Measurements from ENCODE around the gene SHQ1.
"Not testable (repeated sequence)": the region's sequence is repeated elsewhere in the genome, so short reads cannot be mapped to it uniquely, and the experiment has no call there.

SHQ1 gene

DNA sequence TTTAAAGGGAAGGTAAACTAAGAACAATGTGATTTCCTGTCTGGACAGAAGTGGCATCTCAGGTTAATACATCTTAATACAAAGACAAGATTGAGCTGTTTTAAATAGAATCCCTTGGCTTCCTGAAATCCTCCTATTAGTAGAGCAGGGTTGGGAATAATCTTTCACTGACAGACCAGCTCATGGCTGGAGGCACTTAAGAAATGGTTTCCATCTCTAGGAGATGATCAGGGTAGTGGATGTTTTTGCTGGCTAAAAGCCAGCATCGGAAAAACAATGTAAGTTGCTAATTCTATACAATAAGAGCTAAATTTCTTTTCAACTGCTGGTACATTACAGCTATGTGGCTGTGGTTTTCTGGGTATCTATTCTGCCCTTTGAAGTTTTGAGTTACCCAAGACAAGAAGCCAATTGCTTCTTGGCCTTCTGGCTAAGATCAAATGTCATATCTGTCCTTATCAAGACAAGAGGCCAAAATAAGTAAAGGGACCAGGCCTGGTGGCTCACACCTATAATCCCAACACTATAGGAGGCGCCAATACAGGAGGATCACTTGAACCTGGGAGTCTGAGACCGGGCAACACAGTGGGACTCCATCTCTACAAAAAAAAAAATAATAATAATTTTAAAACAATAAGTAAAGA lies 49.6 kb downstream of the SHQ1 start:
- no peak for DNase-seq

GRCh38 chr3:72797773-72798543 lies 50.3 kb downstream of the SHQ1 start:
- DNase-seq = no peak

DNA sequence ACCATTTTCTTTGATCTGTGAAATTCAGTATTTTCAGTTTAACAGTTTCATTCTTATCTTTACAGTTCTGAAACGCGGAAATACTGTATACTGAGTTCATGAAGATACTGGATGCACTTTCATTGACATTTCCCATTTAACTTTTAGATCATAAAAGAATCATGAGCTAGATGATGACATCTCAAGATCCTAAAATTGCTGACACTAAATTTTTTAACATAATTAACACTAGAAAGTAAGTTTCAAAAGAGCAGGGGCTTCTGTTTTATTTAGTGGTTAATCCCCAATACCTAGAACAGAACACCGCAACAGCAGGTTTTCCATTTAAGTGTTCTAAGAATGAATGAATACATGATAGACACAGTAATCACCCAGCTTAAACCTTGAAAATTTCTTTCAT lies 54.2 kb downstream of the SHQ1 start:
- DNase-seq = no peak

DNA sequence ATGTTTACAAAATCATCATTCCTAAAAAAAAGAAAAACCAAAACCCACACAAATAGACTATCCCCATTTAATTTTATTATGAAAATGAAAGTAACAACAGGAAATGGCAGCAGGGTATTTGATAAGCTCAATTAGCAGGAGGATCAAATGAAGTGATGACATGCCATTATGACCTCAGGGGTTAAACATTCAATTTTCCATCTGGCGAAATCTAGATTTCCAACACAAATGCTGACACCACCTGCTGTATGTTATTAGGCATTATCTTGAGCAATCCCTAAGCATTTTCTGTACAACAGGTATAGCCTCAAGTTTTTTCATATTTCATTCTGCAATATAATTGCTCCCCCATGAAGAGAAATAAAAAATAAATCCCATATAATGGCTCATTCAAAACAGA lies 57.1 kb downstream of the SHQ1 start:
- peak; percentile 8 for DNase-seq

DNA sequence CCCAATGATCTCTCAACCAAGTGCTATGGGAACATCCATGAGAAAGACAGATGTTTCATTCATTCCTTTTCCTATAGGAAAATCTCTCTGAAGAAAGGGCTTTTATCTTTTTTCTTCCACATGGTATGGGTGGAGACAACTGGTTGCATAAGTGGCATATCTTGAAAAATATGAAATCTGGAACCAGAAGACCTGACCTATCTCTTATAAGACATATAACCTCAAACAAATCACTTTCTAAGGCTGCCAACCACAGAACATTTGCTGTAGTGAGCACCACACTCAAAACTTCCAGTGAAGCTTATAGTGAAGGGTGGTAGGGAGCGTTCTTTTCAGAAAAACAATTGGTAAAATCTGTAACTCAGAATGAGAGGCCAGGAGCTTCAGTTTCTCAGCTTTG lies 58.5 kb downstream of the SHQ1 start:
- DNase-seq = no peak

GRCh38 chr3:72788232-72788631 lies 60.0 kb downstream of the SHQ1 start:
- DNase-seq = not testable (repeated sequence)

- no peak for DNase-seq
These were observed 61.6 kb downstream of the SHQ1 start for GRCh38 chr3:72786668-72787067.

DNA sequence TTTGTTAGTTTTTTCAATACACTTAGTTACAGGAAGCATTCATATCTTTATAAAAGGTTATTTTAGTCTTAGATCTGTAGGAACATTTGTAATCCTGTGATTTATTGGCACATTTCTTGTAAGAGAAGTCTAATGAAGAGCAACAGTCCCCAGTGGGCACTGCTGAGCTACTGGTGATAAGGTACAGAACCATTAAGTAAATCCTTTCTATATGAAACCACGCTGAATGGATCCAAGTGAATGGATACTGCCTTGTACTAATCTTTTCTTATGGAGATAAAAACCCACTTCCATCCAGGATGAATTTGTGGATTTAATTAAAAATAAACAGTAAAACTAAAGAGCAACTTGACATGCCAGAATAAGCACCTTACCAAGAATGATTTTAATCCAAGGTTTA lies 64.0 kb downstream of the SHQ1 start:
- DNase-seq = no peak

DNA sequence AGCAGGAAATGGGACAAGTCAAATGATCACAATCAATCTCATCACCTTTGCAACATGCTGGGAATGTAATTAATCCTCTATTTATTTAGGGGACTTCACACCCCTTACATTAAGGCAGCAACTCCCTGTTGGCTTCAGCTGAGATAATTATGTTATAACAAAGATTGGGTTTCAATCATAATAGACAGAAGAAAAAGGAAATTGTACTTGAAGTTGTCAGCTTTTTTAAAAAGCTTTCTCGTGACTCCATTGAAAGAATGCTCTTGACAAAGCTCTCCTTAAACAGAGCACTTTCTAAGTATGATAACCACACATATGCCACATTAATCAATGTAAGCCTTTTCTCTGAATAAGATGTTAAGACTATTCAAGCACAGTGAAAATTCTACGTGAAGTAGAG lies 65.7 kb downstream of the SHQ1 start:
- DNase-seq = no peak

- no peak for DNase-seq
These were observed 78.3 kb downstream of the SHQ1 start for GRCh38 chr3:72769758-72770540.

- no peak for DNase-seq
These were observed 79.3 kb downstream of the SHQ1 start for GRCh38 chr3:72768936-72769335.

DNA sequence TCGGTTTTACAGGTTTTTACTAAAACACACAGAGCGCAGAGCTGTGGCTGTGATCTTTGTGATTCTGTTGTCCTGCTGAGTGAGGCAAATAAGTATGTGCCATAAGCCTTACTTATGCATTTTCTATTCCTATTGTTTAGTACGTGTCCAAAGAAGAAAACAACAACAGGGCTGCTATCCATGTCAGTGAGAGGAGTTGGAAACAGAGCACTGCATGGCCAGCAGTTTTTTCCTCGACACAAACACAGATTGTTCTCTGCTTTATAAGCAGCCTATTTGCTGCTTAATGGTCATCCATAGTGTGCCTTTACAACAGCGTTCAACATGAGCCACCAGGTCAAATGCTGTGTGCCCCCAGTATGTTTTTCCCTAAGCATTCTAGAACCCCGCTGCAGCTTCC lies 79.8 kb downstream of the SHQ1 start:
- DNase-seq = no peak

DNA sequence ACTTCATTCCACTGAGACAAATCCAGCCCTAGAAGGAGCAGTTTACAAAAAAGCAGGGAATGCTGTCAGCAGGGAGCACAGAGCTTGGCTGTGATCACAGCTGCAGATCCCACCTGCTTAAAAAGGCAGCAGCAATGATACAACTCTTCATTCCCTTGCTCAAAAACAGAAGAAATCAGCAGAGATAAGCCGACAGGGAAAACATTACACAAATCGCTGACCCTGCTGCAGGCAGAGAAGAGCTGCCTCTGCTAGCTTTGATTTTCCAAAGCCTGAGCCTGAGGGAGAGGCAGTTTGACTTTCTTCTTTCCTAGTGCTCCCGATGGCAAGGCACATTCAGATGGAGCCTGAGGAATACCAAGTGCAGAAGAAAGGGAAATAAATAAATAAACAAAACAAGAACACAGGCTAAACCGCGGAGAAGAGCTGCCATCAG lies 80.2 kb downstream of the SHQ1 start:
- no peak for DNase-seq

- DNase-seq = no peak
These were observed 81.4 kb downstream of the SHQ1 start for GRCh38 chr3:72766866-72767265.

- DNase-seq = no peak
These were observed 84.3 kb downstream of the SHQ1 start for GRCh38 chr3:72763751-72764440.

GRCh38 chr3:72761410-72761809 lies 86.8 kb downstream of the SHQ1 start:
- DNase-seq = no peak

DNA sequence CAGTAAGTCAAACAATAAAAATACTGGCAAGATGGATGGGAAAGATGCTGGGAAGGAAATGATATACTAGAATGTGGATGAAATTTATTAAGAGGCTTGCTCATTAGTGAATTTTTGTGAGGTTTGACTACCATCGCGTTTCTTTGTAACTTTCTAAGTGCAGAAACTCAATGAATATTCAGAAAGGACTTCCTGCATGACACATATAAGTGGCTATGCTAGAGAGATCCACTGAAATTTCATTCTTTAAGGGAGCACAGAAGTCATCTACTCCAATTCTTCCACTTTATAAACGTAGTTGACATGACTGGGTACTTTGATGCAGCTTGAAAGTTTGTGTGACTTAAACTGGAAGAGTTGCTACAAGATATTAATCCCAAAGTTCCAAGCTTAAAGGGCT lies 88.0 kb downstream of the SHQ1 start:
- DNase-seq = no peak

DNA sequence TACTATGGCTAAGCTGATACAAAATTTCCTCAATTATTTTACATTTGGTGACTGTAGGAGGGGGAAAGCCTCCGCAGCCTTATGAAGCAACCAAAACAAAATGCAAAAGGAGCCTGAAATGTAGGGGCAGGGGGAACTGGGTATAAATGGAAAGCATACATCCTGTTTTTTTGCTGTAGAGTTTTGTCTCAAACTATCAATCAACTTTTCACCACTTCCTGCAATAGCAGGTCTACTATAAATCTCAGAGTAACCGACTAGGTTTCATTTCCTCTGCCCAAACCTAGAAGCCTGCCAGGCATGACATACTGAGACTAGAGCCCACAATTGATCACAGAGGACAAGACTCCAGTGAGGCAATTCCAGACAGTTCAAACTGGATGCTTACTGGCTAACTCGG lies 91.3 kb downstream of the SHQ1 start:
- peak; percentile 70 for DNase-seq

DNA sequence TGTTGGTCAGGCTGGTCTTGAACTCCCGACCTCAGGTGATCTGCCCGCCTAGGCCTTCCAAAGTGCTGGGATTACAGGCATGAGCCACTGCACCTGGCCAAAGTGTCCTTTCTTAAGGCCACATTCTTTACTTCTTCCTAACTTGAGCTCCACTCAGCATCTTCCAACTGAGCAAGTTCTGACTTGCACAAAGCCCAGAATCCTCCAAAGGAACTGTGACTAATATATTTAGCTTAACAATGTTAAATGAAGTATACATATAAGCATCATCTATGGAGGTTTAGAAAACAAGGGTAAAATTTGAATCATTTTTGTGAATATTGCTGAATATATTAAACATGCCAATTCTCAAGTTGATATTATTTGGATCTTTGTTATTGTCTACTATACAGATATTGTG lies 93.7 kb downstream of the SHQ1 start:
- no peak for DNase-seq

DNA sequence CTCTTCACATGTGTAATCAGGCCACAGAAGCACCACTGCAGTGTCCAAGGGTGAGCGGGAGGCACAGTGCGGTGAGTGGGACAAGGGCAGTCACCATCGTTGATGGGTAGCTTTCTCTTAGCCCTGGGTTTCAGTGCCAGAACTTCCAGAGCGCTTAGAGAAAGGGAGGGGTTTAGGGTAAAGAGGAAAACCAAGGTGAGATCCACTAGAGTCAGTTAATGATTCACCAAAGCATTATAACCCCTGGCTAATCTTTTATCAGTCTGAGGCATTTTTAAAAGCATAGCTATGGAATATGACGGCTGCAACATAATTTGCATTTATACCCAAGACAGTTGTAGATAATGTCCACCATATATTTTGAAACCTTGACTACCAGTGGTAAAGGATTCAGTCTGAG lies 94.8 kb downstream of the SHQ1 start:
- DNase-seq = no peak

DNA sequence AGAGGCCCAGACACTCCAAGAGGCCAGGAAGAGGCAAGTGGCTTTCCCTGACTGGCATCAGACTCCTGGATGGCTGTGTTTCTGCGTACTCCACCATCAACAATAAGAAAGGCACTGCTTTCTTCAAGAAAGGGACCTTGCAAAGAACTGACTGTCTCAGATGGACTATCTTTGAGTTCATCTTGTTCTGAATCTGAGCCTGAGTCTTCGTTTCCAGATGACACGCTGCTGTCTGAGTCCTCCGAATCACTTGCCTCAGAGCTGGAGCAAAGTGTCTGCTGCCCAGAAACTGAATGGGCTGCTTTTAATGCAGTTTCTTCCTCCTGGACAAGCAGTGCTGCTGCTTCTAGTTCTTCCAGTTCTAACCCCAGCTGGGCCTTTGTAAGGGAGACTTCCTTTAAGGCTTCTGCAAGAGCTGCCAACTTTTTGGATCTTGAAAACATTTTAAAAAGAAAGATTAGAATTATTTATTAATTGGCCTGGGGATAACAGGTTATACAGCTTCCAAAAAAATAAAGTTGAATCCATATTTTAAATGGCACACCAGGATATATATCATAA lies 97.8 kb downstream of the SHQ1 start:
- DNase-seq = no peak

GRCh38 chr3:72748659-72749058 lies 99.6 kb downstream of the SHQ1 start:
- DNase-seq = no peak
